IMR-90 (cell line): ENCODE data around the gene TMCC3. TPM values are rescaled to one million over a fixed set of nuclear protein-coding genes. Genes with fewer than 3 reads are reported as not detected.

ENCODE experiments used
- ATAC-seq: fragments of 200-7000 bp; cut with Tn5 transposase; 2 replicates; pipeline ENCODE4 v1.9.1; 2020; ENCODE audit warnings: low read depth, mild to moderate bottlenecking, moderate library complexity
- BruUV-seq: library from RNA; stranded (reverse); fragments of 400-500 nt; replicated peaks from 2 replicates; lab custom pipeline; 2021; lab: Mats Ljungman, UMichigan
- CTCF ChIA-PET: fragments of 300-600 bp; formaldehyde crosslinking; extraction: SDS; loops from one replicate; lab custom pipeline; 2021; ENCODE audit warnings: antibody characterized with exemption; lab: Yijun Ruan, JAX
- POLR2A ChIA-PET: fragments of 300-600 bp; sonication (Branson Sonifier 250); formaldehyde crosslinking; loops from one replicate; lab custom pipeline; 2022; ENCODE audit warnings: antibody characterized with exemption; ENCODE audit not compliant: unreplicated experiment; lab: Charles Lee
- DNase-seq: peaks from one replicate; pipeline ENCODE4 v3.0.0; 2013
- H2AFZ ChIP-seq: replicated peaks from 2 replicates; pipeline ENCODE3; 2013; ENCODE audit warnings: low read length, mild to moderate bottlenecking; ENCODE audit not compliant: poor library complexity
- H2AK5ac ChIP-seq: 2 replicates; pipeline ENCODE4 v1.6.1; 2013; ENCODE audit warnings: low read depth, low read length, inconsistent platforms
- H2AK9ac ChIP-seq: replicated peaks from 2 replicates; pipeline ENCODE3; 2013; ENCODE audit warnings: mild to moderate bottlenecking, low read depth, low read length, moderate library complexity; ENCODE audit not compliant: poor library complexity
- H2BK120ac ChIP-seq: 2 replicates; pipeline ENCODE4 v1.6.1; 2013; ENCODE audit warnings: low read depth, low read length, inconsistent platforms
- H2BK15ac ChIP-seq: 3 replicates; pipeline ENCODE4 v1.6.1; 2013; ENCODE audit warnings: low read depth, low read length, inconsistent platforms
- H2BK20ac ChIP-seq: 2 replicates; pipeline ENCODE4 v1.6.1; 2013; ENCODE audit warnings: low read depth, mild to moderate bottlenecking, inconsistent platforms, low read length, moderate library complexity
- H2BK5ac ChIP-seq: 2 replicates; pipeline ENCODE4 v1.6.1; 2013; ENCODE audit warnings: mild to moderate bottlenecking, low read depth, low read length, inconsistent platforms; ENCODE audit not compliant: poor library complexity, severe bottlenecking
- H3K14ac ChIP-seq: replicated peaks from 2 replicates; pipeline ENCODE4 v1.6.1; 2013; ENCODE audit warnings: low read depth, low read length, inconsistent platforms
- H3K18ac ChIP-seq: 2 replicates; pipeline ENCODE4 v1.6.1; 2013; ENCODE audit warnings: low read depth, low read length, control low read depth
- H3K23ac ChIP-seq: 2 replicates; pipeline ENCODE4 v1.6.1; 2013; ENCODE audit warnings: low read depth, low read length, inconsistent platforms
- H3K27ac ChIP-seq: 2 replicates; pipeline ENCODE4 v1.5.1; 2013; ENCODE audit warnings: mild to moderate bottlenecking, control low read depth, low read length; ENCODE audit not compliant: insufficient read depth
- H3K27me3 ChIP-seq: 2 replicates; pipeline ENCODE4 v1.6.1; 2013; ENCODE audit warnings: low read length; ENCODE audit not compliant: control insufficient read depth, insufficient read depth
- H3K36me3 ChIP-seq: 2 replicates; pipeline ENCODE4 v1.6.1; 2013; ENCODE audit warnings: low read length, mixed read lengths; ENCODE audit not compliant: control insufficient read depth, insufficient read depth
- H3K4ac ChIP-seq: 2 replicates; pipeline ENCODE4 v1.6.1; 2013; ENCODE audit warnings: low read depth, low read length, inconsistent platforms
- H3K4me1 ChIP-seq: 2 replicates; pipeline ENCODE4 v1.6.1; 2013; ENCODE audit warnings: low read length, mixed read lengths; ENCODE audit not compliant: control insufficient read depth, insufficient read depth
- H3K4me2 ChIP-seq: 2 replicates; pipeline ENCODE4 v1.6.1; 2013; ENCODE audit warnings: low read depth, mild to moderate bottlenecking, control low read depth, low read length, moderate library complexity
- H3K4me3 ChIP-seq: 2 replicates; pipeline ENCODE4 v1.5.1; 2013; ENCODE audit warnings: low read depth, mild to moderate bottlenecking, control low read depth, low read length, moderate library complexity; ENCODE audit not compliant: insufficient read depth
- H3K56ac ChIP-seq: 2 replicates; pipeline ENCODE4 v1.6.1; 2013; ENCODE audit warnings: low read length, inconsistent platforms; ENCODE audit not compliant: insufficient read depth; ENCODE audit errors: extremely low read depth
- H3K79me1 ChIP-seq, 2 experiments: 2 replicates each; pipeline ENCODE4 v1.6.1; 2013; ENCODE audit warnings: low read length in 2 of 2, inconsistent platforms in 1 of 2, low read depth in 1 of 2
- H3K9ac ChIP-seq: 2 replicates; pipeline ENCODE4 v1.6.1; 2013; ENCODE audit warnings: low read depth, low read length, control low read depth
- H3K9me1 ChIP-seq: 2 replicates; pipeline ENCODE4 v1.6.1; 2013; ENCODE audit warnings: low read length, inconsistent platforms; ENCODE audit not compliant: insufficient read depth
- H3K9me3 ChIP-seq: 2 replicates; pipeline ENCODE4 v1.6.1; 2013; ENCODE audit warnings: low read length; ENCODE audit not compliant: control insufficient read depth, insufficient read depth
- H4K20me1 ChIP-seq: 2 replicates; pipeline ENCODE4 v1.6.1; 2013; ENCODE audit warnings: low read length, inconsistent platforms; ENCODE audit not compliant: insufficient read depth
- H4K5ac ChIP-seq: 2 replicates; pipeline ENCODE4 v1.6.1; 2013; ENCODE audit warnings: mild to moderate bottlenecking, low read depth, low read length, control low read depth
- H4K8ac ChIP-seq, 2 experiments: 2 replicates each; pipeline ENCODE4 v1.6.1; 2013; ENCODE audit warnings: low read depth in 2 of 2, low read length in 2 of 2, control low read depth in 1 of 2, inconsistent platforms in 1 of 2
- H4K91ac ChIP-seq: 2 replicates; pipeline ENCODE4 v1.6.1; 2013; ENCODE audit warnings: low read depth, low read length, inconsistent platforms; ENCODE audit not compliant: insufficient read depth
- BHLHE40 ChIP-seq: fragments of 150-350 bp; IDR thresholded peaks from 2 replicates; pipeline ENCODE4 v1.6.1; 2016; ENCODE audit warnings: mild to moderate bottlenecking, low read depth, low read length
- CEBPB ChIP-seq: IDR thresholded peaks from 2 replicates; pipeline ENCODE4 v1.6.1; 2012; ENCODE audit warnings: low read depth, low read length, improper control_type of control experiment
- CHD1 ChIP-seq: IDR thresholded peaks from 2 replicates; pipeline ENCODE4 v1.6.1; 2012; ENCODE audit warnings: low read depth, low read length, improper control_type of control experiment
- FOS ChIP-seq: fragments of 150-350 bp; IDR thresholded peaks from 2 replicates; pipeline ENCODE4 v1.6.1; 2016; ENCODE audit warnings: low read depth, low read length
- MAFK ChIP-seq: IDR thresholded peaks from 2 replicates; pipeline ENCODE4 v1.6.1; 2012; ENCODE audit warnings: low read depth, low read length, improper control_type of control experiment
- MAZ ChIP-seq: IDR thresholded peaks from 2 replicates; pipeline ENCODE4 v1.6.1; 2012; ENCODE audit warnings: low read depth, mild to moderate bottlenecking, low read length, improper control_type of control experiment, moderate library complexity, borderline replicate concordance
- MXI1 ChIP-seq: IDR thresholded peaks from 2 replicates; pipeline ENCODE4 v1.6.1; 2012; ENCODE audit warnings: low read depth, mild to moderate bottlenecking, low read length, moderate library complexity, borderline replicate concordance
- NFE2L2 ChIP-seq: fragments of 150-350 bp; IDR thresholded peaks from 2 replicates; pipeline ENCODE4 v1.6.1; 2016; ENCODE audit warnings: low read depth, mild to moderate bottlenecking, low read length
- POLR2A ChIP-seq: IDR thresholded peaks from 2 replicates; pipeline ENCODE4 v1.6.1; 2012; ENCODE audit warnings: mild to moderate bottlenecking, low read depth, low read length
- RAD21 ChIP-seq: IDR thresholded peaks from 2 replicates; pipeline ENCODE4 v1.6.1; 2012; ENCODE audit warnings: low read length, improper control_type of control experiment
- RCOR1 ChIP-seq: IDR thresholded peaks from 2 replicates; pipeline ENCODE4 v1.6.1; 2012; ENCODE audit warnings: mild to moderate bottlenecking, low read length, improper control_type of control experiment; ENCODE audit not compliant: insufficient replicate concordance
- RFX5 ChIP-seq: IDR thresholded peaks from 2 replicates; pipeline ENCODE4 v1.8.0; 2012; ENCODE audit warnings: low read depth, mild to moderate bottlenecking, low read length, moderate library complexity
- SMC3 ChIP-seq: fragments of 150-350 bp; IDR thresholded peaks from 2 replicates; pipeline ENCODE4 v1.6.1; 2016; ENCODE audit warnings: low read depth, mild to moderate bottlenecking, antibody characterized with exemption, low read length, moderate library complexity
- USF2 ChIP-seq: fragments of 150-350 bp; IDR thresholded peaks from 2 replicates; pipeline ENCODE4 v1.6.1; 2017; ENCODE audit warnings: mild to moderate bottlenecking, antibody characterized with exemption, low read length, low read depth
- WGBS, 2 experiments: methylation state at CpG; one replicate each; pipeline versions ENCODE4 v1.1.5 to v1.1.7; 2013; ENCODE audit warnings: missing lambda C conversion rate in 2 of 2; ENCODE audit not compliant: insufficient read length in 1 of 2; ENCODE audit errors: extremely low coverage in 2 of 2; 5-methylcytosine and 5-hydroxymethylcytosine counted together
- dilution Hi-C: fragments of 300-500 bp; cut with HindIII; formaldehyde crosslinking; loops from one replicate; pipeline ENCODE4 v1.14.3; 2018; ENCODE audit warnings: low sequenced_read_pairs; ENCODE audit not compliant: unreplicated experiment
- in situ Hi-C: fragments of 300-500 bp; cut with MboI; formaldehyde crosslinking; loops from 3 replicates; pipeline ENCODE4 v1.14.3; 2019; ENCODE audit warnings: low sequenced_read_pairs, inconsistent platforms, mixed read lengths
- intact Hi-C: fragments of 100-400 bp; cut with micrococcal nuclease; formaldehyde crosslinking; loops from 2 replicates; pipeline ENCODE4 v1.10.0; 2022
- polyA plus RNA-seq, 3 experiments: library from polyadenylated mRNA; depleted of rRNA; stranded (reverse); fragments of >200 nt; gene quantifications; 2 replicates each; pipeline ENCODE4 v1.2.3, GENCODE V29; 2012; ENCODE audit warnings: low replicate concordance in 1 of 3
- total RNA-seq: library from RNA; depleted of rRNA; stranded (reverse); fragments of >200 nt; gene quantifications from 2 replicates; pipeline ENCODE4 v1.2.3, GENCODE V29; 2012
- TF ChIP-seq, protein P1 (sequence below): conservative IDR thresholded peaks from 2 replicates; pipeline ENCODE4 v1.5.1; 2012; ENCODE audit warnings: mild to moderate bottlenecking, low read depth, low read length, improper control_type of control experiment
- TF ChIP-seq, protein P2 (sequence below): fragments of 150-350 bp; IDR thresholded peaks from 2 replicates; pipeline ENCODE4 v1.6.1; 2016; ENCODE audit warnings: low read depth, mild to moderate bottlenecking, low read length, moderate library complexity, borderline replicate concordance

TMCC3 gene
- total and polyA plus RNA-seq, 2 of the 4 experiments (the other 2 are of a cell fraction) = 0.14 to 0.36 TPM

DNA sequence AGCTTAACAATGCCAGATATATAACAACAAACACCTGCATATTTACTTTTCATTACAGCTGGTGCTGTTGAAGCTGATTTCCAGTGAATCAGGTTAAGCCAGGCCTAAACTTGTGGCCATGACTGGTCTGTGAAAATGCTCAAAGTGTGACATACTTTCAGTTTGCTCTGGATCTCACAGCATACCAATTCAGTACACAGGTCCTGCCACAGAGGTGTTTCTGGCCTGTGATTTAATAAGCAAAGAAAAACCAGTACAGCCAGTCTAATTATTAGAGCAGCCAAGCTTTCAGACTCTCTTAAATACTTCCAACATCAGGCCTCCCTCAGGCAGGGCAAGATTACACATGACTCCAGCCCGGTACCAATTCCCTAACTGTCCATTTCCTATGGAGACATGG, 27.4 kb upstream of the TMCC3 start:
- dilution Hi-C loops = no loop called here
- TF ChIP-seq MAZ (no peak), NFE2L2 (no peak), USF2 (no peak), MXI1 (no peak), CEBPB (no peak), SMC3 (no peak), RCOR1 (no peak), MAFK (no peak), POLR2A (no peak), BHLHE40 (no peak), RFX5 (no peak), CHD1 (no peak), RAD21 (no peak), FOS (no peak)
- TF ChIP-seq, protein P1, sequence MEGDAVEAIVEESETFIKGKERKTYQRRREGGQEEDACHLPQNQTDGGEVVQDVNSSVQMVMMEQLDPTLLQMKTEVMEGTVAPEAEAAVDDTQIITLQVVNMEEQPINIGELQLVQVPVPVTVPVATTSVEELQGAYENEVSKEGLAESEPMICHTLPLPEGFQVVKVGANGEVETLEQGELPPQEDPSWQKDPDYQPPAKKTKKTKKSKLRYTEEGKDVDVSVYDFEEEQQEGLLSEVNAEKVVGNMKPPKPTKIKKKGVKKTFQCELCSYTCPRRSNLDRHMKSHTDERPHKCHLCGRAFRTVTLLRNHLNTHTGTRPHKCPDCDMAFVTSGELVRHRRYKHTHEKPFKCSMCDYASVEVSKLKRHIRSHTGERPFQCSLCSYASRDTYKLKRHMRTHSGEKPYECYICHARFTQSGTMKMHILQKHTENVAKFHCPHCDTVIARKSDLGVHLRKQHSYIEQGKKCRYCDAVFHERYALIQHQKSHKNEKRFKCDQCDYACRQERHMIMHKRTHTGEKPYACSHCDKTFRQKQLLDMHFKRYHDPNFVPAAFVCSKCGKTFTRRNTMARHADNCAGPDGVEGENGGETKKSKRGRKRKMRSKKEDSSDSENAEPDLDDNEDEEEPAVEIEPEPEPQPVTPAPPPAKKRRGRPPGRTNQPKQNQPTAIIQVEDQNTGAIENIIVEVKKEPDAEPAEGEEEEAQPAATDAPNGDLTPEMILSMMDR = no peak
- TF ChIP-seq, protein P2, sequence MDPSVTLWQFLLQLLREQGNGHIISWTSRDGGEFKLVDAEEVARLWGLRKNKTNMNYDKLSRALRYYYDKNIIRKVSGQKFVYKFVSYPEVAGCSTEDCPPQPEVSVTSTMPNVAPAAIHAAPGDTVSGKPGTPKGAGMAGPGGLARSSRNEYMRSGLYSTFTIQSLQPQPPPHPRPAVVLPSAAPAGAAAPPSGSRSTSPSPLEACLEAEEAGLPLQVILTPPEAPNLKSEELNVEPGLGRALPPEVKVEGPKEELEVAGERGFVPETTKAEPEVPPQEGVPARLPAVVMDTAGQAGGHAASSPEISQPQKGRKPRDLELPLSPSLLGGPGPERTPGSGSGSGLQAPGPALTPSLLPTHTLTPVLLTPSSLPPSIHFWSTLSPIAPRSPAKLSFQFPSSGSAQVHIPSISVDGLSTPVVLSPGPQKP = no peak
- H2BK5ac ChIP-seq = no peak overlapping the region
- no peak overlapping the region for H3K4ac ChIP-seq
- H2BK20ac ChIP-seq = no peak overlapping the region
- no peak overlapping the region for H2BK120ac ChIP-seq
- H3K9me3 ChIP-seq = no peaks in the 10 kb centered on the region
- no peak overlapping the region for H3K56ac ChIP-seq
- H2AFZ ChIP-seq = no peak overlapping the region
- in situ Hi-C loops = no loop called here
- DNase-seq (no peak), ATAC-seq (no peak)
- no peak overlapping the region for H3K4me2 ChIP-seq
- no CpG with 5 or more reads among the region's 1 CpG for whole genome bisulfite sequencing, 2 experiments
- H4K20me1 ChIP-seq = no peaks in the 10 kb centered on the region
- no peak overlapping the region for H3K9ac ChIP-seq
- no peak overlapping the region for H2AK5ac ChIP-seq
- no TSS peak for BruUV-seq
- H3K18ac ChIP-seq = no peak overlapping the region
- no peaks in the 10 kb centered on the region for H3K9me1 ChIP-seq
- no peak overlapping the region for H4K8ac ChIP-seq
- H4K91ac ChIP-seq = no peak overlapping the region
- H3K14ac ChIP-seq = no peak overlapping the region
- CTCF ChIA-PET = no interaction called here
- no peak overlapping the region for H4K5ac ChIP-seq
- POLR2A ChIA-PET = no interaction called here
- no peaks in the 10 kb centered on the region; the same call in 1 of the 2 replicates for H3K27me3 ChIP-seq
- no peak overlapping the region for H2AK9ac ChIP-seq
- intact Hi-C loops = no loop called here
- H2BK15ac ChIP-seq = no peak overlapping the region
- H3K4me3 ChIP-seq = no peak overlapping the region
- H3K79me1 ChIP-seq = no peaks in the 10 kb centered on the region
- no peak overlapping the region for H3K23ac ChIP-seq
- no peaks in the 10 kb centered on the region for H3K4me1 ChIP-seq
- no peaks in the 10 kb centered on the region for H3K36me3 ChIP-seq
- H3K27ac ChIP-seq = no peak overlapping the region
